KOPT-K1 (cell line): ENCODE measurements around the gene TTC12.

Experiments
- H3K27ac ChIP-seq: fragments of 200-600 bp; sonication (generic); 2 replicates; pipeline ENCODE4 v1.5.1; 2016; ENCODE audit warnings: antibody characterized with exemption, mild to moderate bottlenecking, low read depth, low read length; ENCODE audit not compliant: poor library complexity, severe bottlenecking
- H3K36me3 ChIP-seq: fragments of 200-600 bp; sonication (generic); 2 replicates; pipeline ENCODE4 v1.5.1; 2017; ENCODE audit warnings: antibody characterized with exemption, mild to moderate bottlenecking, low read length, moderate library complexity; ENCODE audit not compliant: insufficient read depth
- H3K9me3 ChIP-seq: fragments of 200-600 bp; sonication (generic); 2 replicates; pipeline ENCODE4 v1.5.1; 2017; ENCODE audit warnings: antibody characterized with exemption, low read length, mild to moderate bottlenecking; ENCODE audit not compliant: insufficient read depth, poor library complexity, severe bottlenecking

TTC12 gene

GRCh38 chr11:113408887-113409286, 94.5 kb downstream of the TTC12 start:
- H3K9me3 ChIP-seq = no peaks in the 10 kb centered on the region
- H3K36me3 ChIP-seq = no peaks in the 10 kb centered on the region
- no peak overlapping the region for H3K27ac ChIP-seq

- Histone ChIP-seq H3K27ac (no peak overlapping the region), H3K36me3 (no peaks in the 10 kb centered on the region), H3K9me3 (no peaks in the 10 kb centered on the region)
Measured at GRCh38 chr11:113409526-113409925, 95.1 kb downstream of the TTC12 start.

- Histone ChIP-seq H3K36me3 (no peaks in the 10 kb centered on the region), H3K27ac (no peak overlapping the region), H3K9me3 (no peaks in the 10 kb centered on the region)
Measured at GRCh38 chr11:113410414-113411135, 96.2 kb downstream of the TTC12 start.

- H3K9me3 ChIP-seq = no peaks in the 10 kb centered on the region
- H3K36me3 ChIP-seq = no peaks in the 10 kb centered on the region
- H3K27ac ChIP-seq = no peak overlapping the region
Measured at GRCh38 chr11:113411536-113411935, 97.2 kb downstream of the TTC12 start.

GRCh38 chr11:113412675-113413074, 98.3 kb downstream of the TTC12 start:
- Histone ChIP-seq H3K27ac (no peak overlapping the region), H3K36me3 (no peaks in the 10 kb centered on the region), H3K9me3 (no peaks in the 10 kb centered on the region)

- no peaks in the 10 kb centered on the region for H3K9me3 ChIP-seq
- no peak overlapping the region for H3K27ac ChIP-seq
- H3K36me3 ChIP-seq = no peaks in the 10 kb centered on the region
Measured at GRCh38 chr11:113415343-113415742, 101.0 kb downstream of the TTC12 start.
